Activated T-helper 1 cell treated with anti-CD3 and anti-CD28 coated beads, Interleukin-2, amount 50 U/mL, for 16 hours (primary cell): ENCODE measurements around the gene TDRD9.
"Not testable (repeated sequence)": the region's sequence is repeated elsewhere in the genome, so short reads cannot be mapped to it uniquely, and the experiment has no call there.

Experiments
- DNase-seq, 2 donors: peaks; one replicate each; pipeline ENCODE4 v3.0.0-alpha.2; 2020; ENCODE audit warnings: low read depth in 1 of 2, low spot score in 1 of 2

TDRD9 gene

GRCh38 chr14:103923863-103924262 is 4.4 kb upstream of the TDRD9 start:
- no peak for DNase-seq

DNA sequence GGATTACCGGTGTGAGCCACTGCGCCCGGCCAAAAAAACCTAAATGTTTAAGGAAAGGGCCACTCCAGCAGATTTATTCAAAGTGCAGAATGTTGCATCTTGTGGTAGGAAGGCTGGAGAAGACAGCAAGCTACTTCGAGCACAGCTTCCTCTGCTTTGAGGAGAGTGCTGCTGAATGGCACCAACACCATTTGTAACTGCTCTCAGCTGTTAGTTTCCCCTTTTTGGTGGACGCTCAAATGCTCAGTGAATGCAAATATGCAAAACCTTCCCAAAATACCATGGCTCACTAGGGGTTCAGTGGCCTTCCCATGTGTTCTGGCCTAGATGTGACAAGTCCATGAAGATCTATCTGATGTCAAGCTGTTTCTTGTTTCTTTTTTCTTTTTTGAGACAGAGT is 2.9 kb upstream of the TDRD9 start:
- DNase-seq = no peak

DNA sequence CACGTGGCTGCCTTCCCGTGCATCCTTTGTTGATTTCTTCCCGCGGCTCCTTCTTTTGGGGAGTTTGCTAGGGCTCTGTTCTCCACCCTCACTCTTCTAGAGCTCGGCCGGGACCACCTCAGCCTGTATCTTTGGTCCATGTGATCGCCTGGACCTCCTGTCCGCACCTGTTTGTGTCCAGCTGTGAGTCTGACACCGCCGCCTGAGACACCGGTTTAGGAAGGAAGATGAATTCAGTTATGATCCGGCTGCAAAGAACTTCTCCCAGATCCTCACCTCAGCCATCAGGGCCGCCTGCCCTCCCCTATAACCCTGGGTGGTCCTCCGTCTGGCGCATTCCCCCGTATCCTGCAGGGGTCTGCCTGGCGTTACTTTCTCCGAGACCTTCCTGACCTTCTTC is 690 bp upstream of the TDRD9 start:
- no peak for DNase-seq

- DNase-seq = no peak
These were observed 1.9 kb downstream of the TDRD9 start for GRCh38 chr14:103930051-103930604.

GRCh38 chr14:103931422-103931821 is 3.2 kb downstream of the TDRD9 start:
- no peak for DNase-seq

GRCh38 chr14:103932791-103933490 is 4.7 kb downstream of the TDRD9 start:
- no peak for DNase-seq

- no peak for DNase-seq
These were observed 6.8 kb downstream of the TDRD9 start for GRCh38 chr14:103935102-103935501.

GRCh38 chr14:103941462-103941861 is 13.2 kb downstream of the TDRD9 start:
- no peak for DNase-seq

DNA sequence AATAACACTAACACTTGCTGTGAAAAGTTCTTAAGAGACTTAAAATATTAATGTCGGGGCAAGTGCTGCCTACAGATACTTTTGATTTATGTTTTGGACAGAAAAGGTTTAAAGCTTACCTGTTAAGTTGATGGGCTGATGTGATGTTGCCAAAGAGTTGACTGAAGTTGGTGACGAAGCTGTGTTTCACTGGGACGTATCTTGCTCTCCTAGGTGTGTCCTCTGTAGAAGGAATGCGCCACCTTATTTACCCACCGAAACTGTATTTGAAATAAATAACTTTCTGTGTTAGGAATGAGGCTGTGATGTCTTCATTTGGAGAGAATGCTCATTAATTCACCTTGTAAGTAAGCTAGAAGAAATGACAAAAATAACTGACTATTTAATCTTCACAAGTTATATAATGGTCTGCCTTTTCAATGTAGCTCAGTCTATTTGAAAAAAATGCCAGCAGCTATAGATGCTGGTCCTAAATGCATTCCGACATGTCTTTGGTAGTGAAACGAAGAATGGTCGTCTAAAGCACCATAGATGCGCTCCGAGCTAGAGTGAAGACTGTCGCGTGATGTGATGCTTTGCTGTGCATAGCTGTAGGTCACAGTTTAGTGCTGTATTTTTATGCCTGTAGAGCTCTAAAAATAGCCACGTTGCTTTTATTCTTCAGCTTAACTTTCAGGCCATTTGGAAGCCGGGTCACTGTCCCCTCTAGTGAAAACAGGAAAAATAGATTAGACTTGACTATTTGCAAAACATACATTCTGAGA is 13.9 kb downstream of the TDRD9 start, which contains the start of gene RD3L:
Gene RD3L, minus strand, starts transcription at position 557 of the 764 bp plus-strand sequence. CDS start 834 bp downstream, outside the sequence.
- DNase-seq = no peak

- no peak for DNase-seq
These were observed 15.4 kb downstream of the TDRD9 start for GRCh38 chr14:103943673-103944072.

GRCh38 chr14:103946975-103947374 is 18.7 kb downstream of the TDRD9 start:
- no peak for DNase-seq

GRCh38 chr14:103948442-103948841 is 20.2 kb downstream of the TDRD9 start:
- DNase-seq = no peak

DNA sequence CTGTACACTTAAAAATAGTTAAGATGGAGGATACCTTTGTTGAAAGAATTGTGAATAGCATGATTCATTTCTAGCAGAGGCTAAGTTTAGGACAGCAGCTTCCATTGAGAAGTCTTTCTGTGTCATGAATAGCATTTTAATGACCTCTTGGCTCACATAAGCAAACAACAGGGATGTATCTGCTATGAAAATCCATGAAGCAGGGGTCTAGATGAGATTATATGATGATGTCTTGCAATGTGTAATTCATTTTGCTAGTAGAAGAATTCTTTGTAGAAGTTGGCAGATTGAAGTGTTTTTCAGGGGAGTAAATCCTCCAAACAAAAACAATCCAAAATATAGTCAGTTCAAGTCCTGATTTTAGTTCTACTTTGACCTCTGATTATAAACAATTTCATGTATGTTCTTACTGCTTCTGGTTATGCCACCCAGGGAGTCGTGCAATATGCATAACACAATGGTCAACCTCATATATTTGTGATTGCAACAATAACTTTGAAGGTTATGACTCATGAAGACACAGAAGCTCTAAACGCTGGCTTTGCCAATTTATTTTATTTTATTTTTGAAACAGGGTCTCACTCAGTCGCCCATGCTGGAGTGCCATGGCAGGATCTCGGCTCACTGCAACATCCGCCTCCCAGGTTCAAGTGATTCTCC is 21.0 kb downstream of the TDRD9 start:
- no peak for DNase-seq

GRCh38 chr14:103960457-103961055 is 32.3 kb downstream of the TDRD9 start:
- DNase-seq = no peak

GRCh38 chr14:103961928-103962578 is 33.8 kb downstream of the TDRD9 start:
- DNase-seq = no peak

DNA sequence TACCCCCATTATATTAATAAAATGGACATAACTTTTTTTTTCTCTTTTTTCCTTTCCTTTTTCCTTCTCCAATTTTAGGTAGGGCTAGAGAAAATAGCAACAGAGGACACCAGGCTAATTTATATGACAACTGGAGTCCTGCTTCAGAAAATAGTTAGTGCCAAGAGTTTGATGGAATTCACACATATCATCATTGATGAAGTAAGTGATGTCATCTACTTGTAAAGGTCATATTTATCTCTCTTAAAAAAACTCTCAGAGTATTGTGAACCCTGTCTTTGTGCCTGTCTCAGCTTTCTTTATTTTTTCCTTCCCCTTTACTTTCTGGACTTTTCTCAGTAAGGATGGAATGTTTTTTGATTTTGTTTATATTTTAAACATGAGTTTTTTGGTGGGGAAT is 38.4 kb downstream of the TDRD9 start:
- DNase-seq = no peak

- DNase-seq = no peak
These were observed 41.7 kb downstream of the TDRD9 start for GRCh38 chr14:103969961-103970360.

DNA sequence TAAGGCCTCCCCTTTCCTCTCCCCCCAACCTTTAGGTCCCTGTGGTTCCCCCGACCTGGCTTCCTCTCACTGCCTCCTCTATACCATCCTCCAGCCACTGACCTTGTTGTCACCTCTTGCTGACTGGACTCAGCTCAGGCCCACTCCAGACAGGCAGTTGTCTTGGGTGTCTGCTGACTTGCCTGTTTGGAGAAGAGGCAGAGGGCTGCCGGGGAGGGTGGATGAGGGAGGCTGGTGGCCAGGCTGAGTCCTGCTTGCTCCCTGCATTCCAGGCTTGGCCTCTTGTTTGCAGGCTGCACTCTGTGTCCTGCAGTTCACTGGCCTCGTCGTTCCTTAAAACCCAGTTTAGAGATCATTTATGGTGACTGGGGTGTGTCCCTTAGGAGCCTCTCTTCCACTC is 45.1 kb downstream of the TDRD9 start:
- no peak for DNase-seq

- DNase-seq = no peak
These were observed 46.3 kb downstream of the TDRD9 start for GRCh38 chr14:103974575-103974974.

GRCh38 chr14:103980623-103981238 is 52.5 kb downstream of the TDRD9 start:
- not testable (repeated sequence) for DNase-seq
